GM03348 (cell line): ENCODE measurements around the gene SMCO2.

Source experiments
- DNase-seq: peaks from one replicate; pipeline ENCODE4 v3.0.0; 2012; ENCODE audit warnings: low spot score

The SMCO2 gene

DNA sequence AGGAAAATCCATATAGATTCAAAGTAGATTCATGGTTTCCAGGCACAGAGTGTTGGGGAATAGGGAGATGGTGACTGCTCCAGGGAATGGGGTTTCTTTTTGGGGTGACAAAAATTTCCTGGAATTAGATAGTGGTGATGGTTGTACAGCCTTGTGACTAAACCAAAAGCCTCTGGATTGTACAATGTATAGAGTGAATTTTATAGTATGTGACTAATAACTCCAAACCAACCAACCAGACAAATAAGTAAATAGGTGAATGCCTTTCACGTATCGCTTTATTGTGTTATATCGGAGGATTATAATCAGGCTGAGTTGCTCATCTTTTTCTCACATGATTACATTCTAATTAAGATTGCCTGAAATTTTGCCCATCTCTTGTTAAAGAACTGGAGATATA lies 52.8 kb downstream of the SMCO2 start:
- no peak for DNase-seq

DNA sequence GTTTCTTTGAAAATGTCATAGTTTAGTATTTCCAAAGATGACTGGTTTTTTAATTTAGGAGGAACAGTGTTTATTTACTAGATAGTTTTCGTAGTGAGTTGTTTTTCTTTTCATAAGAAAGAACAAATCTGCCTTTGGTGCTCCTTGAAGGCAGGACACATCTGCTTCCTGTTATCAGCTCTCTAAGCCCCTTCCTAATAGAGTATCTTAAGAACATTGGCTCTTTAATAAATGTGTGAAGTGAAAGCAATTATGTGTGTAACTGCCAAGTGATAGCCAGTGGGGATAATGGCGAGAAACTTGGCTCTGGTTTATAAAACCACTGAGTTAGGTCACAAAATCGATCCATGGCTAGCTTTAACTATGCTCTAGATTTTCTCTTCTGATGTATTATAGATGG lies 54.0 kb downstream of the SMCO2 start:
- DNase-seq: no peak

DNA sequence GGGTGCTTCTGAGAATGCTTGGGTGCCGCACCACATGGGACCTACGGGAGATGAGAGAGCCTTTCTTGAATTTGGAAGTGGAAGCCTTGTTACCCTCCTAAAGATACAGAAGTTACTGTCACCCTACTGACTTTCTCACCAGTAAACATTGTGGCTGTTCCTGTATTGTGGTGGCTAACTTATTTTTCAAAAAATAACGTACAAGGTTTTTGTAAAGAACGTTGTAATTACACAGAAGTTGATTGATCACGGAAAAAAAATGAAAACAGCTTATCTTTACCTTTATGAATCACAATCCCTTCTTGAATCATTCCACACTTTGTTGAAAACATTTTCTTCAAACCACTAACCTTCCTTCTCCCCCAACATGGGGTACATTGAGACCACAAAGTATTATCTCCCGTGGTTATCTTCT lies 55.5 kb downstream of the SMCO2 start:
- no peak for DNase-seq

DNA sequence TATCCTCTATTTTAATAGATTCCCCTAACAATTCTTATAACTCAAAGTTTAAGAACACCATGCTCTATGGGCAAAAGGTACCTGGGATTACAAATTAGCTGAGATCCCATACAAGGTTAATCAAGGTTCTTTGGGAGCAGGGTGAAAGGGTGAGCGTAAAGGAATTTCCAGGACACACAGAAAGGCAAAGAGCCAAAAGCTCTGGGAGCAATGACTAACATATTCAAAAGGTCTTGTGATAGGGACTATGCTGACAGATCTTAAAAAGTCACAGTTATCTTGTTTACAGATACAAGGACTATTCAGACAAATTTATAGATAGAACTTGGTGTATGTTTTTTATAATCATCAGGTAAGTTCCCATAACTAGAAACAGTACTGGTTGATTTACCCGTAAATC lies 58.0 kb downstream of the SMCO2 start:
- peak; percentile 27 for DNase-seq

DNA sequence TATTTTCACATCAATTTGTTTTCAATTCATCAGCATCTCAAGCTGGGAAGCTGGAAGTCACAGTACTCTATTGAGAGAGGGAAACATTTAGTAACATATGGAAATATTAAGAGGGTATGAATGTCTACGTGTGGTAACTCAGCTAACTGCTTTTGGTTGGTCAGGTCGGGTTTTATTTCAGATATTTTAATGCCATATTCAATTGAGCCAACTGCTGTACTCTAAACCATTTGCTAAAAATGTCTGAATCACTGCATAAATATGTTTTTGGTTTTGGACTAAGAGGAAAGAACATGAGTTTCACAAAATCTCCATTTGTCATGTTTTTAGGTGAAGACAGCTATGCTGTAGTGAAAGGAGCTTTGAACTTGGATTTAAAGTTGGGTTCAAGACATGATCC lies 58.6 kb downstream of the SMCO2 start:
- DNase-seq: peak; percentile 74

DNA sequence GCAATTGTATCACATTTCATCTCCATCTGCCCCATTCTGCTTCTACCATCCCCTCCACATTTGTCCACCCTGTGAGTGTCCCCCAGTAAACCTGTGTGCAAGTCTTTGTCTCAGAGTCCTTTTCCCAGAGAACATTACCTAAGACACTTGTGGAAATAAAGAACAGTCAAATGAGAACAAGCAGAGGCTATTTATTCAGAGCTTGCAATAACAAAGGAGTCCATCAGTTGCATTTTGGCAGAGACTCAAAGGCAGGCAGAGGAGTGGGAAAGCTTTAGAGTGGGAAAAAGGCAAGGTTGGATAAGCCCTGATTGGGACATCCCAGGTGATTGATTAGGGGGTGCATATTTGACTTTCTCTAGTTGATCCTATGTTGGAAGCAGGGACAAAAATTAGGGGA lies 59.2 kb downstream of the SMCO2 start:
- no peak for DNase-seq

DNA sequence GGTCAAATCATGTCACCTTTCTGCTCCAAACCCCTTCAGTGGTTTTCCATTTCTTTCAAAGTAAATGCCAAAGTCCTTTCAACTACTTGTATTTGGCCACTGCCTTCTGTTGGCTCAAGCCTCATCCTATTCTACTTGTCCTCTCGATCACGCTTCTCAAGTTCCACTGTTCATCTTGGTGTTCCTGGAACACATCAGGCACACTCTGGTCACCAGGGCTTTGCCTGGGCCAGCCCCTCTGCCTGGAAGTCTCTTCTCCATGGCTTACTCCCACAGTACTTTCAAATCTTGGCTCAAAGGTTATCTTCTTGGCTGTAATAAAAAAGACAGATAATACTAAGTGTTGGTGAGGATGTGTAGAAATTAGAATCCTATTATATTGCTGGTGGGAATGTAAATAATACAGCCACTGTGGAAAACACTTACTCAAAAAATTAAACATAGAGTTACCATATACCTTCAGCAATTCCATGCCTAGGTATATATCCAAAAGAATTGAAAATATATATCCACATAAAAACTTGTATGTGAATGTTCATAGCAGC lies 60.2 kb downstream of the SMCO2 start:
- no peak for DNase-seq

DNA sequence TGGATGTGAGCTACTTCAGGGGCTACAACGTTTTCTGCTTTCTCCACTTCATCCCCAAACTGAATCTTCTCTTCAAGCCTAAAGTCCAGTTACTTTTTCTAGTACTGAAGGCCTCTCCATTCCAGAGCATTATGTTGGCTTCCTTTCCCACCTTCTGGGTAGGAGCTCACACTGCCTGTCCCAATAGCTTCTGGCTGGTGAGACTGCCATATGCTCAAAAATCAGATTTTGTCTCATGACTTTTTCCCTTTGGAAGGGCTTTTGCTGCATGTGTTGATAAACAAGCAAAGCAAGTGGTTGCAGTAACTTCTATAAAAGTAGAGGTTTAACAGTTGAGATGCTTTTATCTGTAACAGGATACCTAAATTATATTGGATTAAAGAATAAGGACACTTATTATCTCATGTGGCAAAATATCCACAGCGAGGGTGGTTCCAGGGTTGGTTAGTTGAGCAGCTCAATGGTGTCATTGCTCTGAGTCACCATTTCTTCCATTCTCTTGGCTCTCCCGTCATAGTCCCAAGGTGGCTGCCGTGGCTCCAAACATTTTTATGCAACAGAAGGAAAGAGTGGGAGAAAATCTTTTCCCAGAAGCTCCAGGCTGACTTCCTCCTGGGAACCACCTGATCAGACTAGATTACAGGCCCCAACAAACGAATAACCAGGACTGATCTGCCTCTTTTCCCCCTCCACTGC lies 62.3 kb downstream of the SMCO2 start:
- no peak for DNase-seq

DNA sequence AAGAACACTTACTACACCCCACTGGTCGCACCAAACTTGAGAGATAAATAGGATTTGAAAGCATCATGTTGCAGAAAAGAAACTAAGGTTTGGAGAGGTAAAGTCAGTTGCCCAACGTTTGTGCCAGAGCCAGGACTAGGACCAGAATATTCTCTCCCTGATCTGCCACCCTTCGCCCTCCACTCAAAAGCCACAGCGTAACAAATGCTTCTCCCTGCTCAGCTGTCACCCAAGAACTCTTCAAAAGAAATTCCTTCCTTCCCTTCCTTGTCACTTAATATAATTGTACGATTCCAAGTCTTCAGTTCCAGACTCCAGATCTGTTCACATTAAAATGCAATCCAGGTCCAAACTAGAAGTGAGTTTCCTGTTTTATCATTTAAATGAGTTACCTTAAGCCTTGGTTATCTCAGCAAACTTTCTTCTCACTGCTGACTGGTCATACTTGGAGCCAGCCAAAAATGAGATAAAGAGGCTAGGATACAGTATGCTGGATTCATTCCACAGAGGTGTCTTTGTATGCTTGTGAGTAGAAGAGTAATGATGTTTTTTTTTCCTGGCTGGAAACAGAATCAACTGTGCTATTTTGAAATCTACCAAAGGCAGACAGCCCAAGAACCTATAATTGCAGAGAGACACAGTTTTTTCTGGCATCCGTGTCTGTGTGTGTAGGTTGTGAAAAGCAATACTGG lies 64.6 kb downstream of the SMCO2 start:
- DNase-seq: peak; percentile 18

DNA sequence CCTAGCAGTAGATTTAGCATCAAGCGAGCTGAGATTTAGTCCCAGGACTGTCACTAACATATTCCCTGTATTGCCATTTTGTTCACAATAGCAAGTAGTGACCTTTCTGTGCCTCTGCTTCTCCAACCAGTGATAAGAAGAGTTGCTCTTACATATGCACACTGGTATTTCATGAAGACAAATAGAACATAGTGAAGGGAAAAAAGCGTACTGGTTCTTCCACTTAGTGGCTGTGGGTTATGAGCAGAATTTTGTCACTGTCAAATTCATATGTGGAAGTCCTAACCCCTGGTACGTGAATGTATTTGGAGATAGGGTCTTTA lies 65.1 kb downstream of the SMCO2 start:
- DNase-seq: no peak

DNA sequence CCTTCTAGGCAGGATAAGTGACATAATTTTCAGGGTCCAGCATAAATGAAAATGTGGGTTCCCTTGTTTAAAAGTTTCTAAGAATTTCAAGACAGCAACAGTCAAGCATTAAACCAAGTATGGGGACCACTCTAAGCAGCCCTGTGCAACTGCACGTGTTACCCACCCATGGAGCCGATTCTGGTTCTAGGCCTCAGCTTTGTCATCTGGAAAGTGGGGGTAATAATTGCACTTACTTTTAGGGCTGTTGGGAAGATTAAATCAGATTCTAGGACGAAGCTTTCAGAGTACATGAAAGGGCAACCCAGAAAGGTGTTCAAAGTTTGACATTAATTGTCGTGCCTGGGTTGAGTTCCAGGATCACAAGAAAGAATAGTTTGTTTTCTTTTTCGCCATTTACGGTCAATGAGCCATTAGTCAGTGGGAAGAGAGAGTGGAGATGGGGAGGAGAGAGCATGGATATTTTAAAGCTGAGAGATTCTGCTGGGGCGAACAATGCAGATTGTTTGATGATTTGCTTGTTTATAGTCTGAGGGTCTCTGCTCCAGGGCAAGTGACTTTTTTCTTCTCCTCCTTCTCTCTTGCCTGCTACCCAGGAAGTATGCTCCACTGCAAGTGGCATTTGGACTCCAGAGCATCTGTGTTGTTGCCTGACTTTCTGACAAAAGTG lies 66.8 kb downstream of the SMCO2 start:
- DNase-seq: no peak

DNA sequence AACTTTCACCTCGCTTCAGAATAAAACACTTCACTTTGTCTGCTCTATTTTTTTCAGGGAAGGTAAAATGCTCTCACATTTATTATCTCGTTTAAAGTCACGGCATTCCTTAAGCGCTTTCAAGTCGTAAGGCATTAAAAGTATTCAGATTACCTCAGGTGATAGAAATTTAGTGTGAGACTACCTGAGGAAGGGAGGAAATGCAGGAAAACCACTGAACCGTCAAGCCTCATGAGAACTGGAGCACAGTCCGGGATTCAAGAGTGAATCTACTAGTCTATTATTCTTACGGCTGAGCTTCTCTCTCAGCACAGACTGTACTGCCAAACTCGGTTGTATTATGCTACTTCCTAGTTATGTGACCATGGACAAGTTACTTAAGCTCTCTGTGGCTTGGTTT lies 69.1 kb downstream of the SMCO2 start:
- no peak for DNase-seq

DNA sequence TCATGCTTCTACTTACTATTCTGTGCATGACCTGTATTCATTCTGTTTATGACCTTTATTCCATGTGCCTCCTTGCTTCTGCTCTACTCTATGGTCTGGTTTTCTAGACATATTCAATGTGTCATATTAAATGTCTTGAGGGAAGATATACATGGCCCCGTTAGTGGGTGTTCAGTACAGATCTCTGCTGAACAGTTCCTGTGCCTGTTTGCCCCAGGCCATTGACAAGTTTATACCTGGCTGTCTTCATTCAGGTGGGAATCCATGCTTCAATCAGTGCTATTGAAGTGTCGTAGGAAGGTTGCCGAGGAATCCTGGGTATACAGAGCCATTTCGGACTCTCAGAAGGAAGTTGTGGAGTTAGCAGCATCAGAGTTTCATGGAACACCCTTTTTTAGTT lies 70.1 kb downstream of the SMCO2 start:
- DNase-seq: no peak

DNA sequence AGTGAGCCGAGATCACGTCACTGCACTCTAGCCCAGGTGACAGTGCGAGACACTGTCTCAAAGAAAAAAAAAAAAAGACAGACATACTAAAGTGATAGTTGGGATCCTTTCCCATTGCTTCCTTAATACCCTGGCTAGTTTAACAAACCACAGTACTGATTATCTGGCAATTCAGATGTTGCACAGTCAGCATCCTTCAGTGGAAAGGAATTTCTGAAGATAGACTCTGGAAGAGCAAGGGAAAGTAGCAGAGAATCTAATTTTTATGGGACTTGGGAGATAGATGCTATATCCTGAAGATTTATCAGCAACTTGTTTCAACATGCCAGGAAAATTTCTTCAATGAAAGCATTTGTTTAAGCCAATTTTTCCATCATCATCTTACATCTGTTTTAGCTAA lies 71.0 kb downstream of the SMCO2 start:
- DNase-seq: no peak

DNA sequence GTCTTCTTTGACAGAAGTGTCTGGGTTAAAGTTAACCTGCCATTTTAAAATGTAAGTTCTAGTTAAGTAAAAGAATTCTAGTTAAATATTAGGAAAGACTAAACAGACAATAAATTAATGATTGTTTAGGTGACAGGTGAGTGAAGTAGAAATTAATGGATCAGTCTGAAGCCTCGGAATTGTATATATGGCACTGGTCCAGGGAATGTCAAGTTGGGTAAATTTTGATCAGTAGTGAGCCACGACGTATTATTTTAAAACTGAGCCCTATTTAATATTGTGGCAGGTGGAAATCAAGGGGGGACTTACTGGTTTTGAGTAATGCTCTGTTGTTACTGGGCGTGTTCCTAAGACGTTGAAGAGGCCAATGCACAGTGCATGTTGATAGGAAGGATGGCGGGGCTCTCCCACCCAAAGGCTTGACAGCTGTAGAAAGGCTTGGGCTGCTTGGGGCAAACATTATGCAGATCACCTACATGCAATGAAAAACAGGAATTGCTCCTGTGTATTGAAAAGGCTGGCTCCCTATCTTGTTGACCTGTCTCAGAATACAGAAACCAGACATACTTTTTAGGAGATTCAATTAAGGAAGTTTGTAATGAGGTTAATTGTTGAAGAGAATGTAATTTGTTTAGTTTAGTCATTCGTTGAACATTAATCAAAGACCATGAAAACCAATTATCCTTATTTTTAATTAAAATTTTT lies 71.6 kb downstream of the SMCO2 start:
- DNase-seq: no peak

DNA sequence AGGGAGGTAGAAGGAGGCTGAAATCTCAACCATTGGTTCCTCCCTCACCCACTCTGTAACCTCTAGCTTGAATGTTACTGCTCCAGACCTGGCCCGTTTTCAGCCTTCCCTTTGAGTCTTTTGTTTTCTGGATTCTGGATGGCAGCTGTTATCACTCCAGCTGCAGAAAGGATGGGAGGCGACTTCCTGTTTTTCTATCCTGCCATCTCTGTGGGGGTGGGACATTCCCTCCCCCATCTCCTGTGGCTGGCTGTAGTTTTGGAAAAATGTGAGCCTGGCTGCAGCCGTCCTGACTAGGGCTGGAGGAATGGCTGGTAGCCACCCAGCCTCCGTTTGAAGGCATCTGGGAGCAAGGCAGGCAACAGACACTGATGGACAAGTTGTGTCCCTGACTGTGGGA lies 74.5 kb downstream of the SMCO2 start:
- DNase-seq: peak; percentile 75

DNA sequence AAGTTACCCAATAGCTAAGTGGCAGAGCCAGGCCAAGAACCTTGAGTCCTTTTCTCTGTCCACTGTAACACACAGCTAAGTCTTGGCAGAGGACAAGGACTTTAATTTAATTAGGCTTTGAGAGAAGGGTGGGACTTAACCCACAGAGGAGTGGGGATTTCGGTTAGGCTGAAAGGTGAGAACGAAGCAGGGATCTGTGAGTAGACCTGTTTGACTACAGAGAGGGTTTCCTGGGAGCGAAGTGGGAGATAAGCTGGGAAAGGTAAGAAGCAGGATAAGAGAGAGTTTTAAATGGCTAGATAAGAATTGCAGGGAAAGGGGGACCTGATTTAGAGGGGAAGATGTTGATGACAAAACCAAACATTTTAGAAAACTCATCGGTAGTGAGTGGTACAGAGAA lies 75.4 kb downstream of the SMCO2 start:
- no peak for DNase-seq

DNA sequence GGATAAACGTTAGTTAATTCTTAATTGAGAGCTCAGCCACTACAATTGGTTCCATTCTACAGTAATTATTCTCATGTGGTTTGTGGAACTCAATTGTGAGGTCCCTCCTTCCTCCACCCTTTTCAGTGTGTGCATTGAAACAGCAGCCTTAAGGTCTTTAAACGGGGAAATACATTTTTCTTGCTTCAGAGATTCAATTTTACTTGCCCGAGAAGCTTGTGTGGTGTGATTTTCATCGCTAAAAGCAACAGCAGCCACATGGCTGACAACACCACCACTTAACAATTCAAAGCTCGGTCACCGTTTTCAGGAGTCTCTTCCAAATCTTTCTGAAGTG lies 76.7 kb downstream of the SMCO2 start:
- peak; percentile 9 for DNase-seq

DNA sequence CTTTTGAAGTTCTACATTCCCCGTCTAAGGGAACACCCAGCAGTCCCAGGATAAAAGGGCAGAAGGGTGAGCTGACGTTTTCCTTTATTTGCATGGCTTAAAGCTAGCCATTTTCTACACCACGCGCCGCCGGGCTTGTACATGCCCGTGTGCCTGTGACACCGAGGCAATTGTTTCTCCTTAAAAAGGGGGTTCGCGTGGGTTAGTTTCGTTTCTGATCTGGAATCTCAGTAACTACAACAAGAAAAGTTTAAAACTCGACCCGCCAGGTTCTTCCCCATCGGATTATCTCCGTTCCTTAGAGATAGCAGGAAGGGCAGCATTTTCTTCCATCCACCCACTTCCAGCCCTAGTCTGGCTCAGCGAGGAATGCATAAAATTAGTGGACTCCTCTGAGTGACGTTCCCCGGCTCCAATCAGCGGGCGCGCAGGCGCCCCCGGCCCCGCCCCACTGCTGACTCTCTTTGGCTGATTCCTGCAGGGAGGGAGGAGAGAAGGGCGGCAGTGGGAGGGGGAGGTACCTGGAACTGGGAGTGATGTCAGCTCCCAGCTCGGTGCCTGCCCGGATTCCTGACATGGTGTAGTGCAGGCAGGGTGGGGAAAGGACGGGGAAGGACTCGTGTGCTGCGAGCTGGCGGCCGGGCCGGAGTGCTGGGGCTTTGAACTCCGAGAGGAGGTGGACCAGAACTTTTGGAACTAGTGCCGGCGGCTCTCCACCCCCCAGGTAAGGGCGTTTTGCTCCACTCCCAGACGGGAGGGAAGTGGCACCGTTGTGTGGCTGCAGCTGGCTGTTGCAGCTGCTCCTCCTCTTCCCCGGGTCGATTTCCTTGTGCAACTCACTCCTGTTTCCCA lies 77.3 kb downstream of the SMCO2 start, which contains the start of gene PPFIBP1:
Gene PPFIBP1 (plus strand): TSS at position 565 of the 852 bp plus-strand sequence. CDS start 109,191 bp downstream, outside the sequence.
- DNase-seq: peak; percentile 98

DNA sequence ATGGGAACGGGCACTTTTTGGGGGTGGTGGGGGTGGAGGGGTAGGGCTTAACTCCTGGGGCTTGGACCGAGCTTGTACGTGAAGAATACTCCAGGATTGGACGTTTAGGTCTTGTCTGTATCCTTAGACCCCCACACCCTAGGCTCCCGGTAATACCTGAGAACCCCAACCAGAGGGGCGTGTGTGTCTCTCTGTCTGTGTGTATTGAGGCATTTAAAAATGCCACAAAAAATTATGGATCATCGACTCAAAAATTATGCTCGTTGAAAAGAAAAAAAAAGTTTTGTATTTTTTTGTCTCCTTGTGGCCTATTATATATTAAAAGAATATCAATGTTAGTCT lies 77.9 kb downstream of the SMCO2 start:
- DNase-seq: no peak

DNA sequence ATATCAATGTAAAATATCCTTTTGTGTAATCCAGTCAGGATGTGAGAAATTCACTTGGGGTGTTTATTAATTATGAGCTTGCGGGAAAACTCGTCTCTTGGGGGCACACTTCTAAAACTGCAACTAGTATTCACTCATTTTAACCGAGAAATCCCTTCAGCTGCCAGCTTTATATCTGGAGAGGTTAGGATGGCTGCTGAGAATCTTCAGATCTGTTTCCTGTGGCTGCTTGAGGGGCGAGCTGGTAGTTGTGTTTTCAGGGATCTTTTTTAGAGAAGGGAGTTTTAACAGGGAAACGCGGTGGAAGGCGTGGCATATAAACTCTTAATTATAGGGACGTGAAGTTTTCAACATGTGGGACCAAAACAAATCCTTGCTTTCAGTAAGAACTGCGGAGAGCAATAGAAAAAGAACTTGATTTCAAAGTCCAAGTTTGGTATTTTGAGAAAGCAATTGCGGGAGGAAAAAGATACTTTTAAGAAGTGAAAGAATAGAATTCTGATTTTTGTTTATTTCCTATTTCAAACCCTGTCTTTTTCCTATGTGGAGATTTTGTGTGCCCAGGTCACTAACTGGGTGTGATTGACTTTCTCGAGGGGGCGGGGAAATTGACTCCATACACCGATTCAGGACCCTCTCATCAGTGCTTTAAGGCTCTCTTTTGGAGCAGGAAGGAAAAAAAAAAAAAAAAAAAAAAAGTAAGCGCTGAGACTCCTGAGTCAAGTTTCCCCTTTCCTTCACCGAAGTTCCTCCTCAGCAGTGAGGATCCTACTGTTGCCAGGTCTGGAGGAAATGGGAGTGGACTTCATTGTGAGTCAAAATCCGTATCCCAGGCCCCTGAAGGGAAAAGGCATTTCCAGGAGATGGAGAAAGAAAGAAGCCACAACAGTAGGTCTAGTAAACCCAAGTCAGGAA lies 78.6 kb downstream of the SMCO2 start:
- peak; percentile 65 for DNase-seq
